Transverse colon (tissue), 4 donors: Measurements from ENCODE around the gene F8. TPM values are rescaled to one million over a fixed set of nuclear protein-coding genes. Genes with fewer than 3 reads are reported as not detected.

Source experiments
- DNase-seq: peaks from one replicate; pipeline ENCODE4 v3.0.0-alpha.2; 2019
- H3K27ac ChIP-seq, 4 donors: fragments of 200-600 bp; sonication (generic); 2 replicates each; pipeline ENCODE4 v1.5.1; 2016 to 2018; ENCODE audit warnings: inconsistent platforms in 4 of 4
- H3K27me3 ChIP-seq: fragments of 200-600 bp; sonication (generic); 2 replicates; pipeline ENCODE4 v1.5.1; 2017; ENCODE audit warnings: inconsistent platforms
- H3K36me3 ChIP-seq, 4 donors: fragments of 200-600 bp; sonication (generic); 2 replicates each; pipeline ENCODE4 v1.5.1; 2017 to 2019; ENCODE audit warnings: inconsistent platforms in 4 of 4
- H3K4me1 ChIP-seq, 4 donors: fragments of 200-600 bp; sonication (generic); 2 replicates each; pipeline ENCODE4 v1.5.1; 2017 to 2020; ENCODE audit warnings: inconsistent platforms in 4 of 4
- H3K4me3 ChIP-seq, 4 donors: fragments of 200-600 bp; sonication (generic); 1 replicate in 1 of 4; 2 replicates in 3 of 4; pipeline versions ENCODE4 v1.5.1 to v1.6.1; 2017 to 2019; ENCODE audit warnings: inconsistent platforms in 4 of 4
- H3K9me3 ChIP-seq, 2 donors: fragments of 200-600 bp; sonication (generic); 2 replicates each; pipeline ENCODE4 v1.5.1; 2017 to 2019; ENCODE audit warnings: inconsistent platforms in 2 of 2
- CTCF ChIP-seq, 5 experiments: fragments of 200-600 bp in 3 of 5; fragments of 450-650 bp in 2 of 5; sonication (generic) in 3 of 5; IDR thresholded peaks; 1 replicate in 2 of 5; 2 replicates in 3 of 5; pipeline ENCODE4 v1.5.1; 2016 to 2017; ENCODE audit warnings: antibody characterized with exemption in 5 of 5, inconsistent platforms in 3 of 5, mild to moderate bottlenecking in 2 of 5, moderate library complexity in 1 of 5
- EP300 ChIP-seq: sonication (generic); formaldehyde crosslinking; IDR thresholded peaks from one replicate; pipeline ENCODE4 v1.6.1; 2017; ENCODE audit warnings: antibody characterized with exemption, low read depth
- POLR2A ChIP-seq: fragments of 450-650 bp; IDR thresholded peaks from one replicate; pipeline ENCODE4 v1.6.1; 2016; ENCODE audit warnings: antibody characterized with exemption, mild to moderate bottlenecking, moderate library complexity
- POLR2AphosphoS5 ChIP-seq, 3 donors: sonication (generic); formaldehyde crosslinking; IDR thresholded peaks; one replicate each; pipeline ENCODE4 v1.6.1; 2016; ENCODE audit warnings: antibody characterized with exemption in 3 of 3
- WGBS, 2 donors: methylation state at CpG; one replicate each; pipeline ENCODE4 v1.1.5; 2018; ENCODE audit warnings: low coverage in 1 of 2; 5-methylcytosine and 5-hydroxymethylcytosine counted together
- in situ Hi-C, 4 donors: fragments of 200-750 bp; cut with MboI; loops; one replicate each; pipeline versions ENCODE4 v1.15.0 to v1.15.1; 2017; ENCODE audit warnings: low sequenced_read_pairs in 3 of 4, low pct_ligation_motif_present in 1 of 4, low pct_unique_long_range_greater_than_20kb in 1 of 4
- intact Hi-C: fragments of 100-400 bp; cut with DNase I; formaldehyde crosslinking; loops from one replicate; pipeline ENCODE4 v1.15.1; 2023; ENCODE audit warnings: low total_unique reads
- total RNA-seq, 4 donors: library from RNA; depleted of rRNA; stranded (reverse); fragments of >200 nt; gene quantifications; one replicate each; pipeline ENCODE4 v1.1.0, GENCODE V29; 2016

The F8 gene
- total RNA-seq, 4 donors from 2014 or later: 1.2 to 4.5 (median 4.0) TPM

GRCh38 chrX:154813801-154814200 lies 208.7 kb downstream of the F8 start:
- no peak overlapping the region for H3K27ac ChIP-seq
- no peaks in the 10 kb centered on the region for H3K36me3 ChIP-seq
- DNase-seq: no peak
- intact Hi-C loops: no loop called here
- in situ Hi-C loops: no loop called here
- TF ChIP-seq CTCF (IDR thresholded peaks at IDR 0.05) (no peak), POLR2A (no peak), EP300 (no peak), POLR2AphosphoS5 (IDR thresholded peaks at IDR 0.05) (no peak)
- H3K9me3 ChIP-seq: no peaks in the 10 kb centered on the region
- H3K4me1 ChIP-seq: no peaks in the 10 kb centered on the region
- H3K4me3 ChIP-seq: no peak overlapping the region
- H3K27me3 ChIP-seq: no peaks in the 10 kb centered on the region
- 14% methylated on average over 1 of the region's 1 CpG; no CpG with 5 or more reads in 1 of the 2 donors for WGBS, 2 donors

- in situ Hi-C loops: no loop called here
- no peaks in the 10 kb centered on the region for H3K27me3 ChIP-seq
- intact Hi-C loops: no loop called here
- WGBS, 2 donors: 70 to 72% methylated on average over 2 of the region's 2 CpGs
- no peaks in the 10 kb centered on the region for H3K36me3 ChIP-seq
- no peak overlapping the region for H3K4me3 ChIP-seq
- H3K4me1 ChIP-seq: no peaks in the 10 kb centered on the region
- no peak for DNase-seq
- H3K9me3 ChIP-seq: no peaks in the 10 kb centered on the region
- TF ChIP-seq EP300 (no peak), POLR2AphosphoS5 (IDR thresholded peaks at IDR 0.05) (no peak), POLR2A (no peak), CTCF (IDR thresholded peaks at IDR 0.05) (no peak)
- no peak overlapping the region for H3K27ac ChIP-seq
Measured at GRCh38 chrX:154812341-154813101, 210.0 kb downstream of the F8 start.

- no peak overlapping the region for H3K4me3 ChIP-seq
- in situ Hi-C loops: no loop called here
- H3K36me3 ChIP-seq: no peaks in the 10 kb centered on the region
- H3K4me1 ChIP-seq: peaks cover 0 to 5% (median 0%) of the 10 kb centered on the region in 4 donors
- H3K27ac ChIP-seq: no peak overlapping the region
- intact Hi-C loops: no loop called here
- H3K9me3 ChIP-seq: no peaks in the 10 kb centered on the region
- TF ChIP-seq POLR2AphosphoS5 (IDR thresholded peaks at IDR 0.05): no peak
- no peaks in the 10 kb centered on the region for H3K27me3 ChIP-seq
- WGBS, 2 donors: 72% methylated on average over 1 of the region's 1 CpG; no CpG with 5 or more reads in 1 of the 2 donors
- DNase-seq: no peak
Measured at GRCh38 chrX:154809939-154810665, 212.4 kb downstream of the F8 start.

- no peaks in the 10 kb centered on the region for H3K27me3 ChIP-seq
- H3K27ac ChIP-seq: no peak overlapping the region
- no peaks in the 10 kb centered on the region for H3K36me3 ChIP-seq
- intact Hi-C loops (no loop called here), in situ Hi-C loops (no loop called here)
- H3K4me1 ChIP-seq: peaks cover 0 to 21% (median 7%) of the 10 kb centered on the region in 4 donors
- no peak for DNase-seq
- no peaks in the 10 kb centered on the region for H3K9me3 ChIP-seq
- WGBS, 2 donors: 88 to 92% methylated on average over 3 to 5 of the region's 5 CpGs
- H3K4me3 ChIP-seq: no peak overlapping the region
- TF ChIP-seq CTCF (IDR thresholded peaks at IDR 0.05): no peak
- TF ChIP-seq POLR2AphosphoS5 (IDR thresholded peaks at IDR 0.05): no peak
- no peak for TF ChIP-seq POLR2A
- TF ChIP-seq EP300: no peak
Measured at GRCh38 chrX:154806837-154807501, 215.6 kb downstream of the F8 start.
